SIG-M5 treated with dmso at 0.1 percent for 504 hours (cell line): ENCODE data around the gene EVX2.

Source experiments
- DNase-seq: peaks from one replicate; lab custom pipeline; 2025; ENCODE audit not compliant: unreplicated experiment; lab: John Stamatoyannopoulos, UW

EVX2 gene

DNA sequence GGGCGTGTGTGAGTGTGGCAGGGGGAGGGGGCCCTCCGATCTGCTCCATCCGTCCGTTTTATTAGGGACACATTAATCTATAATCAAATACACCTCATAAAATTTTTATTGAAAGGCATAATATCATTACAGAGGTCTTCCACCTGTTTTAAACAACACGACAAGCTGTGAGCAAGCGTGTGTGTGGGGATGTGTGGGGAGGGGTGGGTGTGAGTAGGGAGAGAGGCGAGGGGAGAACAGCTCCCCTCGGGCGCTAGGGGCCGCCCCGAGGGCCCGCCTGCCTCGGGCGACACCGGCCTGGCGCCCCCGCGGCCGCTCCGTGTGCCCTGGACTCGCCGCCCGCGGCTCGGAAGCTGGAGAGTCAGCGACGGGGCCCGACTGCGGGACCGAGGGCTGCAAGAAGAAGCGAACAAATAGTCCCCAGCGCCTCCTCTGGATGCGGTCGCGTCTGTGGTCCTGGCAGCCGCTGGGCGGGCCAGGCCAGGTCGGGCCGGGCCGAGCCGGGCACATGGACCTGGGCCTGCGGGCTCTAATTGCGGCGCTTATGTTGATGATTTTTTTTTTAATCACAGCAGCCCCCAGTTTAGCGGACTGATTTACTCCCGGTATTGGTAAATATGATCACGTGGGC, 38.4 kb upstream of the EVX2 start:
- no peak for DNase-seq

DNA sequence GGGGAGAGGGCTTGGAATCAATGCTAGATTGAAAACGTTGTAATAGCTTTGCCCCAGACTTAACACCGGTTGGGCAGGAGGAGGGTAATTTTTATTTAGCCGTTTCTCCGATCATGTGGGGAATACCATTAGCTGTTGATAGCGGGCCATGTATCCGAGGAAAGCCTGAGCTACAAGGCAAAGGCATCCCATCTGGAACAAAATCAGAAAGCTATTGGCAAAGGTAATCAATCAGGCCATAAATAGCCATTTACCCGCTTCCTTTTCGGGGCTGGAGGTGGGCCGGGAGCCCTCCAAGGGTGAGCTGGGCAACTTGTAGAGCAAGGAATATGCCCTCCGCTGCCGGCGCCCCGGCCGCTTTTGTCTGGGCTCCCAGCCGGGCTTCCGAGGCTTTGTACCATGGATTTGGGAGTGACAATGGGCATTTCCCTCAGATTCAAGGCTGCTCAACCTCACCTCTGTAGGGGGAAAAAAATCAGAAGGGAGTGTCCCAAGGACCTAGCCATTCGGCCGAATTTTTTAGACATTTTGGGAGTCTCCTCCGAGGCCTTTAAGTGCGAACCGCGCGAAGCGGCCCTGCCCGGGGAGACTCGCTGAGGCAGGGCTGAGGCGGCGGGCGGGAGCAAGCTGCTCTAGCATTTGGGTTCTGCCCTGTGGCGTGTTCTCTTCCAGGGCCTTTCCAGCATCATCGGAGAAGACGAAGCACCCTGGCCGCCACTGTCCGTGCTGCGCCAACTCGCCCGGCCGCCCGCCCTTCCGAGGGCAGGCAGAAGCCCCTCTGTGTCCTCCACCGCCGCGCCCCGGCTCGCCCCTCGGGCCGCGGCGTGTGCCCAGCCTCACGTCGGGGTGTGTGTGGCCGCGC, 37.7 kb upstream of the EVX2 start:
- DNase-seq: no peak

DNA sequence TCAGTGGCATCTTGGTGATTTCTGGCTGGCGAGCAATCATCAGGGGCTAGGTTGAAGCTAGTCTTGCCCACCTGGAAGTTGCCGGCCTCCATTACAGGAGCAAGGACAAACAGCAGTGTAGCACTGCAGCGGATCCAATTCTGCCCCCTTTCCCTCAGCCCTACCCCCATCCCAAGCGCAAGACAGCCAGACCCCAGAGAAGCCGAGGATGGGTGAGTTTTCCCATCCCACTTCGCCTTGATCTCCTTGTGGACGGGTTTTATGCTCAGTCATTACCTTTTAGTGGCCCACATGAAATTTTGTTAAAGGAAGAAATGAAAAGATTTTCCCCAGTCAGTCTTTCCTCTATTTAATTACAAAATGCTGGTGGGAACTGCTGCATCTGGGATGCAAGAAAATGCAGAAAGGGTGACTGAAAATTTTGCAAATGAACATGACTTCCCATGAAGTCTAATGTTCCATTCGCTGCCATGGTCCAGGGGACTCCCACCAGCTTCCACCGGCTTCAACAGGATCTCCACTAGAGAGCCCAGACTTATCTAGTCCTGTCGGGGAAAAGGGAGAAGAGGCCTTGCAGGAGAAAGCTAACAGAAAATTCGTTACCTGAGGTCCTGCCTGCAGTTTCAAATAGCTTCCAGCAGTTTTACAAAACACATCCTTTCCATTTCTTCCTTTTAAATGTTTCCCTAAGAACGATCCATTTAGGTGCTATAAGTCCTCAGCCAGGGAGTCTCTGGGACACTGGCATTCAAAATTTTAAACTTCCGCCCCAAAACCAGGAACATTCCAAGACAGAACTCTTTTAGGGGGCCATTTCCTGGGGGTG, 36.8 kb upstream of the EVX2 start:
- no peak for DNase-seq

DNA sequence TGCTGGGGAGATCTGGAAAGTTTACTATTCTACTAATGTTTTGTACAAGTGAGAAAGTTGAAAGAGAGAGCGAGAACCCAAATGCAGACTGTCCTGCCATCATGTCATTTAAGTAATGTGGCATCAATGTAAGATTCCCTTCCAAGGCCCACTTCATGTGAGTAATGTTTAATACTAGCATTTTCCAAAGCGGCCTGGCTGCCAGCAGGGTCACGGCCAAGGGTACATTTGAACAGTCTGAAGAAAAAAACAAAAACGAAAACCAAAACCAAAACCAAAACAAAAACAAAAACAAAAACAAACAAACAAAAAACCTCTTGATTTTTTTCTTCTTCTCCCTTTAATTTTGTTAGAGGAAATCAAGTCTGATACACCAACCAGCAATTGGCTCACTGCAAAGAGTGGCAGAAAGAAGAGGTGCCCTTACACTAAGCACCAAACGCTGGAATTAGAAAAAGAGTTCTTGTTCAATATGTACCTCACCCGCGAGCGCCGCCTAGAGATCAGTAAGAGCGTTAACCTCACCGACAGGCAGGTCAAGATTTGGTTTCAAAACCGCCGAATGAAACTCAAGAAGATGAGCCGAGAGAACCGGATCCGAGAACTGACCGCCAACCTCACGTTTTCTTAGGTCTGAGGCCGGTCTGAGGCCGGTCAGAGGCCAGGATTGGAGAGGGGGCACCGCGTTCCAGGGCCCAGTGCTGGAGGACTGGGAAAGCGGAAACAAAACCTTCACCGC, 35.0 kb upstream of the EVX2 start:
- peak; percentile 62 for DNase-seq

DNA sequence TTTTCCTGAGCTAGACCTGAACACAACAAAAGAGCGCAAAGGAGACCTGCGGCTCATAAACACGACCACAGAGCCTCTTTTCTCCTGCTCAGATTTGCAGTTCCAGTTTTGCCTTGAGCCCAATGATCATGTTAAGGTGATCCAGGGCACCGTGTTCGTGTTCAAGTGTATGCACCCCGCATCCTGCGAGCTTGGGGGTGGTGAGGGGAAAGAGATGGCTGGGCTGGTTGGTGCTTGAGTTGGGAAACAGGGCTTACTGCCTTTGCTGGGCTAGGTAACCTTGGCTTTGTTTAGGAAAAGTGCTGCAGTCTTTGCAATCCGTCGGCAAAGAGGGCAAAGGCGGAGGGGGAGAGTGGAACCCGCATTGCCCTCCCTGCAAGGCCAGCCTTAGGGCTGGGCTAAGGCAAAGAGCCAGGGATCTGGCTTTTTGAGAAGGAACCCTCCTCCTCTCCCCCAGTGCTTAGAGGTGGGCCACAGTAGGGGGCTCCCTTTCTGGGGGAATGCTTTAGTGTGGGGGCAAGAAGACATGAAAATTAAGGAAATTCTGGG, 34.1 kb upstream of the EVX2 start:
- no peak for DNase-seq

DNA sequence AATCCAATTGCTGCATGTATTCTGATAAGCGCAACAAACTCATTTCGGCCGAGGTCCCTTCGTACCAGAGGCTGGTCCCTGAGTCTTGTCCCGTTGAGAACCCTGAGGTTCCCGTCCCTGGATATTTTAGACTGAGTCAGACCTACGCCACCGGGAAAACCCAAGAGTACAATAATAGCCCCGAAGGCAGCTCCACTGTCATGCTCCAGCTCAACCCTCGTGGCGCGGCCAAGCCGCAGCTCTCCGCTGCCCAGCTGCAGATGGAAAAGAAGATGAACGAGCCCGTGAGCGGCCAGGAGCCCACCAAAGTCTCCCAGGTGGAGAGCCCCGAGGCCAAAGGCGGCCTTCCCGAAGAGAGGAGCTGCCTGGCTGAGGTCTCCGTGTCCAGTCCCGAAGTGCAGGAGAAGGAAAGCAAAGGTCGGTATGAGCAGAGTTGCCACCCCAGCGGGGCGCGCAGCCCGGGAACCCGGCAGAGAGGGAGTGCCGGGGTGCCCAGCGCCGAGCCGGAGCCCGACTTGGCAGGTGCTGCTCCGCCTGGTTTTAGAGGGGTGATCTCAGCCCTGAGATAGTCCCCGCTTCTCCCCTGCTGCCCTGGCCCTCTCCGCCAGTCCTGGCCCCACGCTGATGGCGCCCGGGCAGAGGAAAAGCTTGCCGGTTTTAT, 33.5 kb upstream of the EVX2 start:
- no peak for DNase-seq

DNA sequence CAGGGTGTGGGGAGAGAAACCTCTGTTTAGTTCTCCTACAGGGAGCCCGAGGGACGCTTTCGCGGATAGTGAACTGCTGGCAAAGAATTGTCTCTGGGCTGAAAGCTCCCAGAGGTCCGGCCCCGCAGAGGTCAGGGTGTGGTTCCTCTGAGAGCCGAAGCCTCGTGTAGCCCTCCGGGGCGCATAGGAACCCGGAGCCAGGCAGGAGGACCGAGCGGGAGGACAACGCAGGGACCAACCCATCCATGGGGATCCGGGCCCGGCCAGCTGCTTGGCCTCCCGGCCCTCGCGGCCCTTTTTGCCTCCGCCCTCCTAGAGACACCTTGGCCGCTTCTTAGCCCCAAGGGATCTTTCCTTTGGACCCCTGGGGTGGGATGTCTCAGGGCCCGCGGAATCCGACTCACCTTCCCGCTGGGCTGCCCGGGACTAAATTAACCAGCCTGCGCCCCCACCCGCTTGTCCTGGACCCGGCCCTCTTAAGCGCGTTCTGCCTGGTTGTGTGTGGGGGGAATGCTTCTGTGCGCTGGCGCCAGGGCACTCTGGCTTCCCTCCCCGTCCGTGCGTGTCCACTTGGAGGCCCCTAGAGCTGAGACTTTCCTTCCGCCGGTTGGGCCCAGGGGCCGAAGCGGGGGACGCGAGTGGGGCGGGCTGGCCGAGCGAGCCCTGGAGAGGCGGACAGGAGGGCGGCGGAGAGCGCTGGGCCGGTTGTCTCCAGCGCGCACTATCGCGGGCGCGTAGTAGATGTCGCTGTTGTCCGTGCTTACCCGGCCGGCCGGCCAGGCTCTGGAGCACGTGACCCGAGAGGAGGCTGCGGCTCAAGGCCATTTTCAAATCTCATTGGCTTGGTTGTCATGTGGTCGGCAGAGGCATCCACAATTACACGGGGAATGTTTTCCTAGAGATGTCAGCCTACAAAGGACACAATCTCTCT, 32.4 kb upstream of the EVX2 start, which contains the start of gene HOXD10:
HOXD10 (plus strand) TSS at position 896 of the 931 bp plus-strand sequence. CDS start 56 bp downstream, outside the sequence.
- no peak for DNase-seq

DNA sequence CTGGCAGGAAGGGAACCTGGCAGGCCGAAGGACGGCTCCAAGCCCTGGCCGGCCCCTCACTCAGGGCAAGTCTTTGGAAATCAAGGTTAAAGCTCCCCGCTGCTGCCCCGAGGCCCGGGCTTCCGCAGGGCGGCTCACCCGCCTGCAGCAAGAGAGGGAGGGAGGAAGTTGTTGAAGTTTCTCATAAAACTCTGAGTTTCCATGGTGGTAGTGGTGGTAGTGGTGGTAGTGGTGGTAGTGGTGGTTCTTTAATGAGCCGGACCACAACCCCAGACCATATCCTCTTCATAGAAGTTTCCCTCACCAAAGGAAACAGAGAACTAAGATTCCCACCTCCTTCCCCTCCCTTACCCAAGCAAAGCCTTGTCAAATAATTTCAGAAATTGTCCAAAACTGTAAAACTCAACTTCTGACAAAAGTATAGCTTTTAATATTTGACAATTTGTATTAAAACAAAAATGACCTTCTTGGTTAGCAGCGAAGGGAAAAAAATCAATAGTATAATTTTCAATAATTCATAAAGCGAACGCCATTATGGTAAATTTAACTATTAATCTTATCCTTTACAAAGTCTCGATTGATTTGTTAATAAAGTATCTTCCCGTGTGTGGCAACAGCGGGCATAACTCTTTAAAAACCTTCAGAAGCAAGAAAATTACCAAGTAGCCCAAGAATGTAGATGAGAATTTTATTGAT, 31.3 kb upstream of the EVX2 start:
- no peak for DNase-seq

DNA sequence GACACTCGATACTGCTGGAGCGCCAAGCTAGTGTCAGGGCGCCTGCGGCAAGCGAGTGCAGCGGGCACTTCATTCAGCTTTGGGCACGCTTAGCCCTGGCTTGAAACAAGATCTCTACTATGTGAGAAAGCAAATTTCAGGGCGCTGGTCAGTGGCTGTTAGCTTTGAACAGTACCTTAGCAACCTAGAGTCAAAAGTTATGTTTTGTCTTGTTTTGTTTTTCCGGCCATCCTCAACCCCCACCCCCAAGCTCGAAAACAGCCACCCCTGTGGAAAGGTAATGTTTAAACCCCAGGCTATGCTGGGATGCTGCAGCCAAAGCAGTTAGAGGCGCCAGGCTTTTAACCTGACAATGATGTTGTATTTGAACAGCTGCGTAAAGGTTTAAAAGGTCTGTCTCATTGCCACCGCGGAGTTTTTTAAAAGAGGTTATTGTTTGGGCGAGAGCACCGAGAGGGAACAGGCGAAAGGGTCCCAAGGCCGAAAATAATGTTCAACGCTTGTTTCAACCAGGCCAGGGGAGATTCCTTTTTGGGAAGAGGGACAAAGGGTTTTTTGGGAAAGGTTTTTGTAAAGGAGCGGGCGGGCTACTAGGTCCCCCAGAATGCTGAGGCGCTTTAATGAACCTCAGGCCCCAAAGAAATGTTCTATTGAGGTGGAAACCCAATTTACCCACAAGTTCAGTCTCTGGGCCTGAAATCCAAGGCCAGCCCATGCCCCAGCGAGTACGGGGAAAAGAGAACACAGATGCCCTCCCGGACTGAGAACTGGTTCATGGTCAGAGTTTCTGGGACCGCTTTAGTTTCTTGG, 30.6 kb upstream of the EVX2 start:
- no peak for DNase-seq

DNA sequence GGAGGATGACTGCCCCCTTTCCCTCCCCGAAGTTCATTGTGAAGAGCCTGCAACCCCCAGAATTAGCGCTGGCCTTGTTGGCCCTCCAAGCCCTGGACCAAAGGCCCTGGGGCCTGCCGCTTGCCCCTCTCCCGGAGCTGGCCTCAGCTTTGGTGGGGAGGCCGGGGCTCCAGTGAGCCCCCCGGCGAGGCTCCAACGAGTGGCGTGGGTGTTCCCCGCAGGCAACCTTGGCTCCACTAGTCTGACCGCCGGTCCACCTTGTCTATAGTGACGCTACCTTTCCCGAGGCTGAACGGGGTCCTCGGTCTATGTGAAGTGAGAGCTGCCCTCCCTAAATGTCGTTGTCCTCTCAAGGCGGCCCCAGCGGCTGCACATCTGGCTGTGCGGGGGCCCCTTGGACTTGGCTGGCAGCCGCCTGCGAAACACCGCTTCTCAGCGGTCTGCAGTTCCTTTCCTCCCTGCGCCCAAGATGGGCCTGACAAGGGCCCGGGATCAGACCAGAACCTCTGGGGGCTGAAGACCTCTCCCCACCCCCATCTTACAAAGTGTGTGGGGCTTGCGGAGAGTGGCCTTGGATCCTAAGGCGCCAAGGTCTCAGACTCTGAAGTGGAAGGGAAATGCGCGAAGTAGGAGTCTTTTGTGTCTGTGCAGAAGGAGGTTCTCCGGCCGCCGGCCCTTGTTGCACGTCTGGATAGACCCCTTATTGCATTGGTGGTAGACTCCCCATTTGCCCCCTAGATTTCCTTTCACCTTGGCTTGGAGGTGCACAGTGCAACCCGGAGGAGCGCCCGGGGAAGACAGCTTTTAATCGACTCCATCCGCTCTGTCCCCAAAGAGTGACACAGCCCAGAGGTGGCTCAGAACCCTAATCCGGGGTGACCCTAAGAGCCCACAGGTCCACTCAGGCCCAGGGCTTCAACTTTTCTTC, 28.9 kb upstream of the EVX2 start:
- DNase-seq: no peak

DNA sequence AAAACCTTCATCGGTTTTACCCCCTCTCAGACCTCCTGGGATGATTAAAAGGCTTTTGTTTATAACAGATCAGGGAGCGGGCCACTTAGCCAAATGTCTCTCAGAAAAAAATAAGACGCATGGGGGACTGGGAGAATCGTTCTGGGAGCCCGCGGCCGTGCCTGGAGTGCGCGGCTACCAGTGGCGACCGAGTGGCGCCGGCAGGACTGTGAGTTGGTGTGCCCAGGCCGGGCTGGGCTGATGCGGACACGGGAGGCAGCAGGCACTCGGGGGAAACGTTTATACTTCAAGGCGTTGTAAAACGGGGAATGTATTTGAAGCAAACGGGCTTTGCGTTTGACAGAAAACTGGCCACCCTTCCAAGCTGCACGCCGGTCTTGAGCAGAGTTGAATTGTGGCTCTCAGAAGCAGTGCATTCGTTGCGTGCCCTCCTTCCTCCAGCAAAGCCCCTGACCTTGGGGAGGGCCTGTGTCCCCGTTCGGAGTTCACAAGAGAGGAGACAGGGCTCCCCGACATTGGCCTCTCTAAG, 28.1 kb upstream of the EVX2 start:
- DNase-seq: no peak

DNA sequence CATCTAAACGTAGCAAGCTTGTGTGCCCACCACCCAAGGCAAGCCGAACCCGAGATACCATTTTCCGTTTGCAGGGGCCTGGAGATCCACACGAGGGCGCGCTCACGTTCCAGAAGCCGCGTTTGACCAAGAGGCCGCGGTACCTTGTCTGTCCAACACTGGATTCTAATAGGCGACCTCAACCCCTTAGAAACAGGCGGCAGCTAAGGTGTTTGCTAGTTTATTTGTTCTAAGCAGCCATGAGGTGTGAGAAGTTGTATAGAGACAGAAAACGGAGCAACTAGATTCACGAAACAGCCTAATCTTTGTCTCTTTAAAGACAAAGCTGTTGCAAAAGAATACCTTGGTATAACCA, 27.5 kb upstream of the EVX2 start:
- peak; percentile 64 for DNase-seq

DNA sequence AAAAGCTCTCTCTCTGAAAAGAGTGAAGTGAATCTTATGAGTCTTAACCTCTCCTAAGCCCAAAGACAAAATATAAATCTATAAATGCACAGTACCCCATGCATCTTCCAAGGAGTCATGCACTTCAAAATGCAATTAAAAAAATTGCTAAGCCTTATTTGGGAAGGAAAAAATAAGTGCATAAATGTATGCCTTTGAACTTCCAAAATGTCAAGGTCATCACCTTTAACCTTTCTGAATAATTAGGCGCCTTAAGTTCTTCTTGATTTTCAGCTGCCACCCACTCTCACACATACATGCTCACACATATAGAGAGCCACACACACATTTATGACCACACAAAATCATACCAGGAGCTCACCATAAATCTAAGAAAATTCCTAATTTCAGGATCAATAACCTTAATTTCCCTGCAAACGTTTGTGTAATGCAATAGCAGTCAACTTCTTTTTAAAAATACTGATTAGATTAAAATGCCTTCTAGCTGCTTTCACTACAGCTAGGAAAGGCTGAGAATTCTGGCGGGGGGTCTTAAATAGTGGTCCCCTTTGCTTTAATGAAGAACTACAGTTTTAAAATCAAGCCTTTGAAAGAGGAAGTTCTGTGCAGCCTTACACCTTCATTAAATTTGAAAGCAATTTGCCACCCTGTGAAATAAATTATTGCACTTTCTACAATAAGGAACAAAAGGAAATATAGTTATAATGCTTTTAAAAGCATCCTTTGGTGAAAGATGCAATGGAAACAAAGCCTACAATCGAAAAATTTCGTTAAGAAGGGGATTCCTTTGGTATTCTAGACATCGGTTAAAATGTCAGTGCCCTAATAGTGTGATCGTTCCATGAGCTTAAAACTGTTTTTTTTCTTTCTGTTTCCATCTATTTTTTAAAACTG, 26.9 kb upstream of the EVX2 start:
- DNase-seq: no peak

DNA sequence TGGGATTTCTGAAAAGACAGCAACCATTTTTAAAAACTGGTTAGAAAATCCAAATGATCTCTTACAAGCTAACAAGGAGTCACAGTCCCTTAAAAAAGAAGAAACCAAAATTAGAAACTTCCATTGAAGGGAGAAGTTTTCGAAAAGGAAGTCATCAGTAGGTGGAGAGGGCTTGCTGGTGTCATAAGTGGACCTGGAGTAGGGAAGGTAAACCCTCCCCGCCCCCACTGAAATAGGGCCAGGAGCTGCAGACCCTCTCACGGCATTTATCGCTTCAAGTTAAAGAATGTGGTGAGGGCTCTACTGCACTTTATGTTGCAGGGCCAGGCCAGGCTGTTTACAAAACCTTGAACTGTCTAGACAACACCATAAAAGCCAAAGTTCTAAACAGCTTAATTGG, 26.2 kb upstream of the EVX2 start:
- no peak for DNase-seq

DNA sequence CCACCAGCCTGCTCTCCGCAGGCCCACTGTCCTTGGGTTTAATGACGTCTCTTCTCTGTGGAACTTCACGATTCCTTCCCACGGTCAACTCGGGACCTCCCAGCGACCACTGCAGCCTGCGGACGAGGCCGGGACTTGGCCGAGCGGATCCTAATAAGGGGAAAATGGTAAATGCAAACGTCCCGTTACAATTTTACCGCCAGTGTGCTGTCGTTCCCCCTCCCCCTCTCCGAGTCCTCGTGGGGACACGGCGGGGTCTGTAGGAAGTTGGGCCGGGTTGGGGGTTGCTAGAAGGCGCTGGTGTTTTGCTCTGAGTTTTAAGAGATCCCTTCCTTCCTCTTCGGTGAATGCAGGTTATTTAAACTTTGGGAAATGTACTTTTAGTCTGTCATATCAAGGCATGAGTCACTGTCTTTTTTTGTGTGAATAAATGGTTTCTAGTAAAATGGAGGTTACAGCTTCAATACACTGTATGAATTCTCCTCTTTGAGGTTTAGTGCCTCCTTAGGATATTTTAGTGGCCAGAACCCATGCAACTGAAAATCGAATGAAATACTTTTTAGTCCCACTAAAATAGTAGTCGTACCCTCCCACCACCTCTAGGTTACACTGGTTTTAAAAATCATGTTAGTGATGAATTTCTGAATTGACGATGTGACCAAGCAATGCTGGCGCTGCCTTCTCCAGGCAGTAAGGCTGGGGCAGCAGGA, 25.6 kb upstream of the EVX2 start:
- DNase-seq: no peak
